Stomach (tissue), 9 donors: Measurements from ENCODE around the gene TEAD2. TPM values are rescaled to one million over a fixed set of nuclear protein-coding genes. Genes with fewer than 3 reads are reported as not detected.

Experiments used
- DNase-seq, 2 donors: peaks; one replicate each; pipeline versions ENCODE4 v3.0.0 to v3.0.0-alpha.2; 2013 to 2019
- H3K27ac ChIP-seq, 5 donors: fragments of 200-600 bp in 4 of 5; sonication (generic) in 4 of 5; one replicate each; pipeline ENCODE4 v1.5.1; 2013 to 2019; ENCODE audit warnings: mild to moderate bottlenecking in 1 of 5, moderate library complexity in 1 of 5
- H3K27me3 ChIP-seq, 3 donors: fragments of 200-600 bp; sonication (generic); one replicate each; pipeline ENCODE4 v1.5.1; 2017 to 2019; ENCODE audit warnings: mixed run types in 1 of 3
- H3K36me3 ChIP-seq, 4 donors: fragments of 200-600 bp; sonication (generic); 1 replicate in 3 of 4; 2 replicates in 1 of 4; pipeline ENCODE4 v1.5.1; 2016 to 2019
- H3K4me1 ChIP-seq, 4 donors: fragments of 200-600 bp; sonication (generic); one replicate each; pipeline ENCODE4 v1.5.1; 2016 to 2019
- H3K4me3 ChIP-seq, 4 donors: fragments of 200-600 bp; sonication (generic) in 3 of 4; one replicate each; pipeline ENCODE4 v1.5.1; 2016 to 2019; ENCODE audit warnings: mild to moderate bottlenecking in 1 of 4
- H3K9me3 ChIP-seq, 4 donors: fragments of 200-600 bp; sonication (generic); one replicate each; pipeline ENCODE4 v1.5.1; 2016 to 2019
- EP300 ChIP-seq: sonication (generic); formaldehyde crosslinking; IDR thresholded peaks from one replicate; pipeline ENCODE4 v1.6.1; 2017; ENCODE audit warnings: antibody characterized with exemption
- POLR2A ChIP-seq, 4 donors: fragments of 450-650 bp; IDR thresholded peaks; one replicate each; pipeline ENCODE4 v1.6.1; 2016; ENCODE audit warnings: antibody characterized with exemption in 4 of 4, control low read depth in 2 of 4, mild to moderate bottlenecking in 1 of 4, moderate library complexity in 1 of 4
- POLR2AphosphoS5 ChIP-seq, 3 donors: sonication (generic); formaldehyde crosslinking; IDR thresholded peaks; one replicate each; pipeline ENCODE4 v1.6.1; 2016; ENCODE audit warnings: antibody characterized with exemption in 3 of 3
- WGBS, 5 donors: extraction: QIAGEN DNeasy Blood & Tissue Kit in 3 of 5; methylation state at CpG; one replicate each; pipeline versions ENCODE4 v1.1.5 to v1.1.7; 2013 to 2018; 5-methylcytosine and 5-hydroxymethylcytosine counted together
- intact Hi-C: fragments of 100-400 bp; cut with DNase I; formaldehyde crosslinking; loops from one replicate; pipeline ENCODE4 v1.15.1; 2023; ENCODE audit warnings: low total_unique reads
- polyA plus RNA-seq, 3 donors: library from polyadenylated mRNA; stranded (reverse); fragments of 200-250 nt; gene quantifications; one replicate each; pipeline ENCODE4 v1.2.3, GENCODE V29; 2013
- total RNA-seq, 5 donors: library from RNA; depleted of rRNA; stranded (reverse); fragments of >200 nt; gene quantifications; one replicate each; pipeline versions ENCODE4 v1.1.0 to v1.2.3, GENCODE V29; 2014 to 2016
- TF ChIP-seq, protein P1 (sequence below), 7 experiments: fragments of 450-650 bp in 4 of 7; fragments of 200-600 bp in 3 of 7; sonication (generic) in 3 of 7; IDR thresholded peaks; one replicate each; pipeline ENCODE4 v1.5.1; 2016 to 2019; ENCODE audit warnings: antibody characterized with exemption in 7 of 7, control low read depth in 2 of 7, mild to moderate bottlenecking in 1 of 7
- donor health status: healthy with polysubstance abuse.
- donor health status: Bipolar disorder and iron deficiency.
- donor health status: healthy.

Gene TEAD2
- total and polyA plus RNA-seq, 8 donors, result 4.3 to 42.0 (median 20.0) TPM

DNA sequence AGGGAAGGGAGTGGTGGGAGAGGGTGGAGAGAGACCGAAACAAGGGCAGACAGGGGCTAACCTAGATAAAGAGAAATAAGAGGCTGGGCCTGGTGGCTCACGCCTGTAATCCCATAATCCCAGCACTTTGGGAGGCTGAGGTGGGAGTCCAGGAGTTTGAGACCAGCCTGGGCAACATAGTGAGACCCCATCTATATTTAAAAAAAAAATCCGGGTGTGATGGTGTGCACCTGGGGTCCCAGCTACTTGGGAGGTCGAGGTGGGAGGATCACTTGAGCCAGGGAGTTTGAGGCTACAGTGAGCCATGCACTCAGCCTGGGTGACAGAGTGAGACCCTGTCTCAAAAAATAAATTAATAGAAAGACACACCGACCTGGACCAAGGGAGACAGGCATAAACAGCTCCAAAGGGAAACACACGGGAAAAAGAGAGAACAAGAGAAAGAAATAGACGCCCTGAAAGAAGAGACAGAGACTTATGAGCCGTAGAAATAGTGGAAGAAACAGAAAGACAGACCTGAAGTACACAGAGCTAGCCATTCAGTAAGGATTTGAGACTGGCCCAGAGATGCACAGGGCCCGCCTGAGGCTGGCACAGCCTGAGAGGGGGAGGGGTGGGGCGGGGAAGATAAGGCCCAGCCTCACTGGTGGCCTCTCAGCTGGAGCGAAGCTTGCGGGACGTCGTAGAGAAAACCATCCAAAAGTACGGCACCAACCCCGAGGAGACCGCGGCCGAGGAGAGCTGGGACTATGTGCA, 24.8 kb downstream of the TEAD2 start:
- peak overlapping the region in 2 of 4 donors; percentile 40 to 56 for H3K4me3 ChIP-seq
- H3K36me3 ChIP-seq, result peaks cover 8 to 20% (median 18%) of the 10 kb centered on the region in 4 donors
- 60 to 70% (median 61%) methylated on average over 18 to 19 of the region's 19 CpGs for WGBS, 5 donors
- DNase-seq, result no peak
- intact Hi-C loops, result no loop called here
- TF ChIP-seq EP300, result no peak
- TF ChIP-seq POLR2A (IDR thresholded peaks at IDR 0.05), result no peak
- TF ChIP-seq, protein P1, sequence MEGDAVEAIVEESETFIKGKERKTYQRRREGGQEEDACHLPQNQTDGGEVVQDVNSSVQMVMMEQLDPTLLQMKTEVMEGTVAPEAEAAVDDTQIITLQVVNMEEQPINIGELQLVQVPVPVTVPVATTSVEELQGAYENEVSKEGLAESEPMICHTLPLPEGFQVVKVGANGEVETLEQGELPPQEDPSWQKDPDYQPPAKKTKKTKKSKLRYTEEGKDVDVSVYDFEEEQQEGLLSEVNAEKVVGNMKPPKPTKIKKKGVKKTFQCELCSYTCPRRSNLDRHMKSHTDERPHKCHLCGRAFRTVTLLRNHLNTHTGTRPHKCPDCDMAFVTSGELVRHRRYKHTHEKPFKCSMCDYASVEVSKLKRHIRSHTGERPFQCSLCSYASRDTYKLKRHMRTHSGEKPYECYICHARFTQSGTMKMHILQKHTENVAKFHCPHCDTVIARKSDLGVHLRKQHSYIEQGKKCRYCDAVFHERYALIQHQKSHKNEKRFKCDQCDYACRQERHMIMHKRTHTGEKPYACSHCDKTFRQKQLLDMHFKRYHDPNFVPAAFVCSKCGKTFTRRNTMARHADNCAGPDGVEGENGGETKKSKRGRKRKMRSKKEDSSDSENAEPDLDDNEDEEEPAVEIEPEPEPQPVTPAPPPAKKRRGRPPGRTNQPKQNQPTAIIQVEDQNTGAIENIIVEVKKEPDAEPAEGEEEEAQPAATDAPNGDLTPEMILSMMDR (IDR thresholded peaks at IDR 0.05), result no peak
- no peak for TF ChIP-seq POLR2AphosphoS5 (IDR thresholded peaks at IDR 0.05)
- H3K27ac ChIP-seq, result peak overlapping the region in 1 of 5 donors; percentile 93
- no peaks in the 10 kb centered on the region for H3K9me3 ChIP-seq
- no peaks in the 10 kb centered on the region for H3K27me3 ChIP-seq
- peaks cover 34 to 74% (median 36%) of the 10 kb centered on the region in 4 donors for H3K4me1 ChIP-seq

DNA sequence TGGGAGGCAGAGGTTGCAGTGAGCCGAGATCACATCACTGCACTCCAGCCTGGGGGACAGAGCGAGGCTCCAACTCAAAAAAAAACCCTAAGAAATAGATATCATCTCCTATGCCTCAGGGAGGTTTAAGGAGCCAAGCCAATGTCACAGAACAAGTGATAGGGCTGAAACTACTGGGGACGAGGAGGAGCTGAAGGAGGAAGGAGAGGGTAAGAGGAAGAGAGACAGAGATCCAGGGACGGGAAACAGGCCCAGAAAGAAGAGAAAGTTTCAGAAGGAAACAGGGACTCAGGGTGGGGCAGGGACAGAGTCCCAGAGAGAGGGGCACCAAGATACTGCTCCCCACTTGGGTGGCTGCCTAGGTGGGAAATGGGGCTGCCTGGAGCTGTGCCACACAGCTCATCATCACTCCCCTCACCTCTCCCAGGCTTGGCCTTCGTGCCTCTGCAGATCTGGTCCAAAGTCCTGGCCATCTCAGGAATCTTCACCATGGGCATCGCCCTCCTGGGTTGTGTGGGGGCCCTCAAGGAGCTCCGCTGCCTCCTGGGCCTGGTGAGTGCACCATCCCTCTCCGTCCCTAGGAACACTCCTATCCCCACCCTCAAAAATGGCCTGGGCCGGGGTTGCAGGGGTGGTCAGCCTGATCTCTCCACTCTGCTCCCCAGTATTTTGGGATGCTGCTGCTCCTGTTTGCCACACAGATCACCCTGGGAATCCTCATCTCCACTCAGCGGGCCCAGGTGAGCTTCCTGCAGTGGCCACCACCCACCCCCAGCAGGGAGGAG, 25.5 kb downstream of the TEAD2 start:
- intact Hi-C loops, result no loop called here
- Histone ChIP-seq H3K27me3 (no peaks in the 10 kb centered on the region), H3K36me3 (peaks cover under 1 to 13% (median 11%) of the 10 kb centered on the region in 4 donors), H3K4me1 (peaks cover 34 to 74% (median 36%) of the 10 kb centered on the region in 4 donors), H3K9me3 (no peaks in the 10 kb centered on the region), H3K4me3 (peak overlapping the region in 1 of 4 donors; percentile 43), H3K27ac (no peak overlapping the region)
- TF ChIP-seq EP300 (no peak), POLR2AphosphoS5 (IDR thresholded peaks at IDR 0.05) (no peak), POLR2A (IDR thresholded peaks at IDR 0.05) (no peak)
- TF ChIP-seq, protein P1 (IDR thresholded peaks at IDR 0.05), result no peak
- DNase-seq, result no peak
- WGBS, 5 donors, result 87 to 94% (median 90%) methylated on average over 9 to 10 of the region's 10 CpGs

DNA sequence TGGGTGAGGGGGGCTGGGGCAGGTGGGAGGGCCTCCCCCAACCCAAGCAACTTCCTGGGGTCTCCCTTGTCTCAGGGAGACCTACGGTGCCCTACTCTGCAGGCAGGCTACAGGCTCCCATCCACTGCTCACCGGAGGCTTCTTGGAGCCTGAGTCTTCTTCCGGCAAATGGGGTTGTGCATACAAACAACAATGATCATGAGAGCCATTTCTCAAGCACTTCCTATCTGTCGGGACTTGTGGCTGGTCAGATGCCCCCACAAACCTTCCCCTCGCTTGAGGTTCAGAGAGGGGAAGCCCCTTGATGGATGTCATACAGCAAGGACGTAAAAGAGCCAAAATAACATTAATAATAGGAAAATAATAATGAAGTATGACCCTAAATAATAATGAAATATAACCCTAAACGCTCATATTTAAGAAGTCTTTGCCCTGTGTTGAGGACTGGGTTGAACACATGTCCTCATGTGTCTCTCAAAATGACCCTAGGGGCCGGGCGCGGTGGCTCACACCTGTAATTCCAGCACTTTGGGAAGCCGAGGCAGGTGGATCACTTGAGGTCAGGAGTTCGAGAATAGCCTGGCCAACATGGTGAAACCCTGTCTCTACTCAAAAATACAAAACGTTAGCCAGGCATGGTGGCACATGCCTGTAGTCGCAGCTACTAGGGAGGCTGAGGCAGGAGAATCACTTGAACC, 26.3 kb downstream of the TEAD2 start:
- H3K27ac ChIP-seq, result peak overlapping the region in 4 of 5 donors; percentile 51 to 77 (median 69)
- no peaks in the 10 kb centered on the region for H3K27me3 ChIP-seq
- H3K4me3 ChIP-seq, result peak overlapping the region; percentile 24 to 47 (median 42)

More for the DNA sequence above, 26.3 kb downstream of the TEAD2 start:
- 71 to 86% (median 84%) methylated on average over 13 to 14 of the region's 14 CpGs for WGBS, 5 donors
- TF ChIP-seq POLR2A (IDR thresholded peaks at IDR 0.05) (no peak), EP300 (no peak), POLR2AphosphoS5 (IDR thresholded peaks at IDR 0.05) (no peak)
- TF ChIP-seq, protein P1 (IDR thresholded peaks at IDR 0.05), result no peak
- intact Hi-C loops, result no loop called here
- Histone ChIP-seq H3K36me3 (peaks cover 0 to 9% (median 8%) of the 10 kb centered on the region in 4 donors), H3K9me3 (no peaks in the 10 kb centered on the region), H3K4me1 (peaks cover 31 to 70% (median 33%) of the 10 kb centered on the region in 4 donors)
- no peak for DNase-seq
